Activated CD4-positive, CD25-positive, alpha-beta regulatory T cell treated with anti-CD3 and anti-CD28 coated beads, Interleukin-2, amount 50 U/mL, for 24 hours (primary cell): Measurements from ENCODE around the gene ATG10.

ENCODE experiments used
- ATAC-seq, 2 donors: fragments of 150-1000 bp; cut with Tn5 transposase; one replicate each; pipeline ENCODE4 v1.10.0; 2021; ENCODE audit warnings: mild to moderate bottlenecking in 1 of 2, moderate library complexity in 1 of 2

Gene ATG10

GRCh38 chr5:82168294-82168693 is 196.5 kb downstream of the ATG10 start:
- no peak for ATAC-seq

- ATAC-seq, result no peak
Measured at GRCh38 chr5:82169892-82170291, 198.1 kb downstream of the ATG10 start.

DNA sequence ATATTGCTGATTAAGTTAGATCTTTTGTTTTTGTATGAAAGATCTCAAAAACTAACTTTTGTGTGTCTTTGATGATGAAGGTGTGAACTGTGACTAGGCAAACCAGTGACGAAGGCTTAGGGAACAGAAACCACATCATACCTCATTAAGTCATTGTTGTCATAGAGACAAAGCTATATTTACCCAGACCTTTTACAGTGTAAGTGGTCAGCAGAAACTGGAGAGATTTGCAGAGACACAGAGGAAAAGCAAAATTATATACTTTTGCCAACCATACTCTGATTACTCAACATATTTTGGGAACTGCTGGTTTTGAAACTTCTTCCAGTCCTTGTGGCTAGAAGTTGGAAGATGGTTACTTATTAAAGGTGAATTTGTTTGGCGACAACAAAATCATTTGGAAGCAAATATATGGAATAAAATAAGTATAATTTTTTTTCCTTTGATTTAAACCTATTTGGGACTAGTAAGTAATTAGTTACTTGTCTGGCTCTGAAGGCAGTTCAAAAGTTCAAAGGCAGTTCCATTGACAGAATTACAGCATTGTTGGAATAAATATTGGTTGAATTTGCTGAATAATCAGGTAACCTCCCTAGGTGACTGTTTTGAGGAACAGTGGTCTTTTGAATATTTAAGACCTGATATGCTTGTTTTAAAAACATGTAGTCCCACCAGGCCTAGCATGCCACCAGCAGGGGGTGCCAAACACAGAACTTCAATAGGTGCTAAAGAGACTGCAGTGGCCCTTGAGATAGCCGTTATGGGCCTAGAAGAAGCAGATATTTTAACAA is 202.5 kb downstream of the ATG10 start:
- peak; percentile 89 to 95 for ATAC-seq

GRCh38 chr5:82174919-82175219 is 203.0 kb downstream of the ATG10 start:
- no peak for ATAC-seq

DNA sequence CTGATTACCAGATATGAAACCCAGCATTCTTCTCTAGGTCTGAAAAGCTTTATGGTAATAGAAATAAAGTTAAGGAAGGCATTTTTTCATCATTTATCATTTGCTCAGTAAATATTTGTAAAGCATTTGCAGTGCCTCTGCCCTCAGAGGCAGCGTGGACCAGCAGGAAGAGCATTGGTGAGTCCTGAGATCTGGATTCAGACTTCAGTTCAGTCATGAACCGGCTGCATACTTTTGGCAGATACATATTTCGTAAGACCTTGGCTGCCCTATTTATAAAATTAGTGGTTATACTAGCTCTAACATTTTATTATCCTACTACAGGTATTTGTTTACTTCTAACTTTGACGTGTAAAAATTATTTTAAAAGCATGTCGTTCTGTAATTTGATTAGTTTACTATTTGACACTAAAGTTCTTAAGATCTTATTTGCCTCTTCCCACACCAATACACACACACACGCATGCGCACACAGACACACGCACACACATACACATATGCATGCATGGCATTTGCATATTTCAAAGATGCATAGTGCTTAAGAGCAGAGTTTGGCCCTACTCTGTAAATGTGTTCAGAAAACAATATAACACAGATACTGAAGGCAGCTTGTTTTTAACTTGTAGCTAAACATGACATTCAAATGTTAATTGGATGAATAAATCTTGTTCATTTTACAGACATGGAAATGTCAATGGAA is 204.4 kb downstream of the ATG10 start:
- ATAC-seq, result no peak

GRCh38 chr5:82178378-82178777 is 206.6 kb downstream of the ATG10 start:
- ATAC-seq, result no peak

- ATAC-seq, result no peak
Measured at GRCh38 chr5:82182662-82183061, 210.8 kb downstream of the ATG10 start.

GRCh38 chr5:82183828-82184227 is 212.0 kb downstream of the ATG10 start:
- ATAC-seq, result no peak

- ATAC-seq, result no peak
Measured at GRCh38 chr5:82185851-82186250, 214.0 kb downstream of the ATG10 start.

DNA sequence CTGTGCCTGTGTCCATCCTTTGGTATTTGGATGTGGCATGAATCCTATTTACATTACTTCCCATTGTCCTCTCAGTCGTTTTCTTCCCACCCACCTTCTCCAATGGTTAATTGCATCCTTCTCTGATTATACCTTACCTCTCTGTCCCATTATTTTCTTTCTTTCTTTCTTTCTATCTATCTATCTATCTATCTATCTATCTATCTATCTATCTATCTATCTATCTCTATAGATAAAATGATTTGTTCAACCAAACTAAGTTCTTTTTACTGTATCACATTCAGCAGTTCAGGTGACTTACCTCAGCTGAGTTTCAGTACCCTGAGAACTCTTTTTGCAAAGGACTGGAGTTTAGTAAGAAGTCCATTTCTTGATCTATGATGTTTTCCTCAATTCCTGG is 225.7 kb downstream of the ATG10 start:
- no peak for ATAC-seq

- no peak for ATAC-seq
Measured at GRCh38 chr5:82204567-82204966, 232.7 kb downstream of the ATG10 start.

GRCh38 chr5:82205005-82205404 is 233.2 kb downstream of the ATG10 start:
- no peak for ATAC-seq

DNA sequence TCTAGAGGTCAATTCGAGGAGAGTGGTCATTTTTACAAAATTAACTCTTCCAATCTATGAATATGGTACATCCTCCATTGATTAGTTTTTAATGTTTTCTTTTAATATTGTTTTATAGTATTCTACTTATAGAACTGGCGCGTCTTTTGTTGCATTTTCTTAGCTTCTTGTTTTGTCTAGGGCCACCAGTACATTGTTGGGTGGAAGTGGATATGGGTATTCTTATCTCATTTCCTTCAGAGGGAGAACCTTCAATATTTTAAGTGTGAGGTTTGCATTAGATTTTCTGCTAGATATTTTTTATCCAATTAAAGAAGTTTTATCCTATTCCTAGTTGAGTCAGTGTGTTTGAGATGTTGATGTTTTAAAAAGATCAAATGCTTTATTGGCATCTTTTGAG is 236.5 kb downstream of the ATG10 start:
- ATAC-seq, result no peak

- no peak for ATAC-seq
Measured at GRCh38 chr5:82211855-82212572, 240.2 kb downstream of the ATG10 start.

- ATAC-seq, result no peak
Measured at GRCh38 chr5:82217917-82218316, 246.1 kb downstream of the ATG10 start.

DNA sequence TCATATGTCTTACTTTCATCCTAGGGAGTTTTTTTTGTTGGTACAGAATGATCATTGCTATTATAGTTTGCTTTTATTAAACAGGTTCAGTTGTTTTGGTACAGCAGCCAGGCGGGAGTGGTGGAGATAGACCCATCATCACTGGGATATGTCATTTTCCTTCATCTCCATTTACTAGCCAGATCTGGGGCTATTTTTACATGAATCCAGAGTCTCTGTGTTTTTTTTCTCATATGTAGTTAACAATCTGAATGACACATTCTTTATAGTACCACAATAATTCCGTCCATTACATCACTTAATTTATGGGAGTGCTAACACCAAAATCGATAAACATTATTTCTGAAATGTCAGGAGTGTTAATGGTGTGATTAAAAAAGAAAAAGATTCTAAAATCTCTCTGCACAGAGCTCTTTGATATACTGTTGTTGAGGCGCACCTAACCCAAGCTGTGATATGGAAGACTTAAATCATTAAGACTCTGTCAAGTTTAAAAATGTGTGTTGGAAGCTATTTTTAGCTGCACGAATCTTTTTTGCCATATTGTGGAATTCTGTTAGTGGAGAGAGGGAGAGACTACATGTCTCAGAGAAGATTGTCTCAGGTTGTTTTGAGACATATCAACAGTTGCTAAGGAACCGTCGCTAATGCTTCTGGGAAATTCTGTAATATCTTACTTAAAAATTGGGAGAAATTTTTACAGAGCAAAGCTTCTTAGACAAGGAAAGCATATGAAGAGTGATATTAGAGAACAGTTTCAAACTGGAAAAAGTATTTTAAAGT is 246.7 kb downstream of the ATG10 start:
- no peak for ATAC-seq

GRCh38 chr5:82221020-82221419 is 249.2 kb downstream of the ATG10 start:
- ATAC-seq, result no peak

DNA sequence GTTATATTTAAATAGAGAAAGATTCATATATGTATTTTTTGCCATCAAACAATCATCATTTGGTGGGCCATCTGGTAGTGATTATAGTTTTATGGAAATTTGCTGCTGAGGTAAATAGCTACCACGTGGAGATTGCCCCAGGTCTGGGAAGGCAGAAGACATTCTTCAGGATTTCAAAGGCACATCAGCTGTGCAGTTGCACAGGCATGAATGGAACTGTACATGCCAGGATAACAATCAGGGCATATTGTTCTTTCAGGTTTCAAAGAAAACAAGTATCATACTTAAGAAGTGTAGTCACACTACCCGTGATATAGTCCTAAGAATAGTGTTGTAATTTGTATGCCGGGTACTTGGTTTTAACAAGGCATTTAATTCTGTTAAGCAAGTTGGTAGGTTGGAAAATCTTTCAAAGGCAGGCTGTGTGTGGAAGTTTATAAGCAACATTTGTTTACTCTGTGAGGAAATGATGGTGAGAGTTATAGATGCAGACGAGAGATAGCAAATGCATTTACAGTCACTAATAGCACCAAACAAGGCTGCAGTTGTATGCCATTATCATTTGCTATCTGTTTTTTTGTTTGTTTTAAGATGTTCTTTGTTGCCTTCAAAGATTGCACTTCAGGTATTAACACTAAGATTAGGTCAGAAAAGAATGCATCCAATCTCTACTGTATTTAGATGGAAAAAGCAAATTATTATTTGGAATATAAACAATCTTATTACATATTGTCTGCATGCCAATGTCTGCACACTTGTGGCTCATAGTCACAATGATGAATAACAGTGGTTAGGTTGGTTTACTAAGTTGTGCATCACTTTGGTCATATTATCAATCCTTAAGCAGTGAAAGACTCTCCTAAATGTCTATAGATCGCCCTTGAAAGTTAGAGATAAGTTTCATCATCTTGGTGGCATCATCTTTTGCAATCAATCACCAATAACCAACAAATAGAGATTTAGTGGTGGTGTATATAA is 251.1 kb downstream of the ATG10 start:
- ATAC-seq, result no peak

GRCh38 chr5:82225525-82226172 is 253.8 kb downstream of the ATG10 start:
- peak; percentile 51 to 56 for ATAC-seq

DNA sequence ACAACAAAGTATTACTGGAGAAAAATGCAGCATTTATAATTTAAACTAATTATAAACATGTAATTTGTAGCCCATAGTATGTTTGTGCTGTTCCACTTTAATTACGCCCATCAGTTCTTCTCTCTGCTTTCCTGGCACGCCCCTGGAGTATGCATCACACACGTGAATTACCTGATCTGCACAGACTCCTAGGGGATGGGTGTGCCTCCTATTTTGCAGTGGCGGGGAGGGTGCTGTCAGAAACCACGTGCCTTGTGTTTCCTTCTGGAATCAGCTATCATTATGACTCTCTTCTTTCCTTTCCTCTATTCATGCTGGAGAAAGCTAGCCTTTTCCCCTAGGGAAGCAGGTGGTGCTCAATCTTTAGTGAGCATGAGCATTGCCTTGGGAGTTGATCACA is 263.1 kb downstream of the ATG10 start:
- no peak for ATAC-seq

- no peak for ATAC-seq
Measured at GRCh38 chr5:82244151-82244550, 272.3 kb downstream of the ATG10 start.
